Omental fat pad (tissue), 4 donors: ENCODE measurements around the gene FN3K. TPM values are rescaled to one million over a fixed set of nuclear protein-coding genes. Genes with fewer than 3 reads are reported as not detected.

Experiments used
- ATAC-seq: fragments of 150-250 bp; one replicate; pipeline ENCODE4 v1.9.1; 2016; ENCODE audit warnings: mild to moderate bottlenecking, moderate library complexity; ENCODE audit not compliant: low FRiP score
- DNase-seq: peaks from one replicate; pipeline ENCODE4 v3.0.0-alpha.2; 2019; ENCODE audit warnings: low spot score
- total RNA-seq, 4 donors: library from RNA; depleted of rRNA; stranded (reverse); fragments of >200 nt; gene quantifications; one replicate each; pipeline ENCODE4 v1.1.0, GENCODE V29; 2016
- TF ChIP-seq, protein P1 (sequence below), 3 donors: fragments of 450-650 bp; IDR thresholded peaks; one replicate each; pipeline ENCODE4 v1.5.1; 2016 to 2017; ENCODE audit warnings: antibody characterized with exemption in 3 of 3, mild to moderate bottlenecking in 3 of 3, moderate library complexity in 2 of 3

The FN3K gene
- 10 to 100 TPM in 1 of 4 donors, 1 to 10 TPM in 3; 2.8 to 13.0 (median 7.5) TPM for total RNA-seq

DNA sequence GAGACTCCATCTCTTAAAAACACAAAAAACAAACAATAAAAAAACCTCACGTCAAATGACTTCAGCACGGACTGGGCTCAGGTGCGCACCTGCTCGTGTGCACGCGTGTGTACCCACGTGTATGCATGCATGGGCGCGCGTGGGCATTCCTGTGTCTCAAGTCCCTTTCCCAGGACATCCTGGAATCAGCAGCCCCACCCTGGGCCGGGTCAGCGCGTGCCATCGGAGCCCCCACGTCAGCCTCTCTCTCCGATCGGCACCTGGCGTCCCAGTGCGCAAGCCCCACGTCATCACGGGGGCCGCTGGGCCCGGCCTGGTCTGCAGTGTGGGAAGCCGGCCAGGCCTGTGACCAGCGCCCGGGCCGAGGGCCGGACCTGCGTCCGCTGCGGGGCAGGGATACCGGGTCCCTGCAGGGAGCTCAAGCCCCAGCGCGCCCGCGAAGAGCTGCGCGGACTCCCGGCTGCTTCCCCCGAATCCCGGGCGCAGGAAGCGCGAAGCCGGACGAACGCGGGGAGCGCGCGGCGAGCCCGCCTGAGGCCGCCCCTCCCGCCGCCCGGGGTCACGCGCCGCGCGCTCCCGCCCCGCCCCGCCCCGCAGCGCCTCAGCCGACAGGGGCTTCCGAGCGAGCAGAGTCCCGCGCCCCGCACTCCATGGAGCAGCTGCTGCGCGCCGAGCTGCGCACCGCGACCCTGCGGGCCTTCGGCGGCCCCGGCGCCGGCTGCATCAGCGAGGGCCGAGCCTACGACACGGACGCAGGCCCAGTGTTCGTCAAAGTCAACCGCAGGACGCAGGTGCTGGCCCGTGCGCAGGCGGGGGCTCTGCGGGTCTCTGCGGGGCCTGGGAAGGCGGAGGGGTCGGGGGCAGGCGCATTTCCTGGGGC, at the start of gene FN3K:
Gene FN3K, plus strand, starts transcription at position 629 of the 880 bp plus-strand sequence. Its CDS starts 22 bp downstream, at position 651.
- ATAC-seq (peak; percentile 77), DNase-seq (no peak)
- TF ChIP-seq, protein P1, sequence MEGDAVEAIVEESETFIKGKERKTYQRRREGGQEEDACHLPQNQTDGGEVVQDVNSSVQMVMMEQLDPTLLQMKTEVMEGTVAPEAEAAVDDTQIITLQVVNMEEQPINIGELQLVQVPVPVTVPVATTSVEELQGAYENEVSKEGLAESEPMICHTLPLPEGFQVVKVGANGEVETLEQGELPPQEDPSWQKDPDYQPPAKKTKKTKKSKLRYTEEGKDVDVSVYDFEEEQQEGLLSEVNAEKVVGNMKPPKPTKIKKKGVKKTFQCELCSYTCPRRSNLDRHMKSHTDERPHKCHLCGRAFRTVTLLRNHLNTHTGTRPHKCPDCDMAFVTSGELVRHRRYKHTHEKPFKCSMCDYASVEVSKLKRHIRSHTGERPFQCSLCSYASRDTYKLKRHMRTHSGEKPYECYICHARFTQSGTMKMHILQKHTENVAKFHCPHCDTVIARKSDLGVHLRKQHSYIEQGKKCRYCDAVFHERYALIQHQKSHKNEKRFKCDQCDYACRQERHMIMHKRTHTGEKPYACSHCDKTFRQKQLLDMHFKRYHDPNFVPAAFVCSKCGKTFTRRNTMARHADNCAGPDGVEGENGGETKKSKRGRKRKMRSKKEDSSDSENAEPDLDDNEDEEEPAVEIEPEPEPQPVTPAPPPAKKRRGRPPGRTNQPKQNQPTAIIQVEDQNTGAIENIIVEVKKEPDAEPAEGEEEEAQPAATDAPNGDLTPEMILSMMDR (IDR thresholded peaks at IDR 0.05) = no peak

DNA sequence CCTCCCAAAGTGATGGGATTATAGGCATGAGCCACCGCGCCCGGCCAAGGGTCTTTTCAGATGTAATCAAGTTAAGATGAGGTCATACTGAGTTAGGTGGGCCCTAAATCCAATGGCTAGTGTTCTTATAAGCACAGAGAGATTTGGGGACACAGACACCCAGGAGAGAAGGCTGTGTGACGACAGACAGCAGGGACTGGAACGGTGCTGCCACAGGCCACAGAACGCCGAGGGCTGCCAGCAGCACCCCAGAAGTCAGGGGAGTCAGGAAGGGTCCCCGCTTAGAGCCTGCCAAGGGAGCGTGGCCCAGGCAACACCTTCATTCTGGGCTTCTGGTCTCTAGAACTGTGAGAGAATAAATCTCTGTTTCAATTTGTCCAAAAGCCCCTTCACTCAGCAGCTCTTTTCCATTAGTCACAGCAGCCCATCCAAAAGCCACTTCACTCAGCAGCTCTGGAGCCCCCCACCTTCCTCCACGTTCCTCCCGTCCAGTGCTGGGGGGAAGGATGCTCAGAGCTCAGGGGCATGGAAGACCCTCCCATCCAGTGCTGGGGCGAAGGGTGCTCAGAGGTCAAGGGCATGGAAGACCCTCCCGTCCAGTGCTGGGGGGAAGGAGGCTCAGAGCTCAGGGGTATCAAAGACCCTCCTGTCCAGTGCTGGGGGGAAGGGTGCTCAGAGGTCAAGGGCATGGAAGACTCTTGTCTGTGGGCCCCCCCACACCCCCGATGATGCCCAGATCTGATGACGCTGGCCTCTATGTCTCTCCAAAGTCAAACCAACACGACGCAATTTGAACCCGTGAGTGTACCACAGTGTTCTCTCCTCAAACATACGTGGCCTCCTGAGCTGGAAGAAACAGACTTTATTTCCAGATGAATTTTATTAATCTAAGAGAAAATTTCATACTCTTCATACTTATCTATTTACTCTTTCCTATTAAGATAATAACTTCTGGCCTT, 48.8 kb upstream of the FN3K start:
- TF ChIP-seq, protein P1 (IDR thresholded peaks at IDR 0.05) = no peak
- ATAC-seq (peak; percentile 41), DNase-seq (no peak)

DNA sequence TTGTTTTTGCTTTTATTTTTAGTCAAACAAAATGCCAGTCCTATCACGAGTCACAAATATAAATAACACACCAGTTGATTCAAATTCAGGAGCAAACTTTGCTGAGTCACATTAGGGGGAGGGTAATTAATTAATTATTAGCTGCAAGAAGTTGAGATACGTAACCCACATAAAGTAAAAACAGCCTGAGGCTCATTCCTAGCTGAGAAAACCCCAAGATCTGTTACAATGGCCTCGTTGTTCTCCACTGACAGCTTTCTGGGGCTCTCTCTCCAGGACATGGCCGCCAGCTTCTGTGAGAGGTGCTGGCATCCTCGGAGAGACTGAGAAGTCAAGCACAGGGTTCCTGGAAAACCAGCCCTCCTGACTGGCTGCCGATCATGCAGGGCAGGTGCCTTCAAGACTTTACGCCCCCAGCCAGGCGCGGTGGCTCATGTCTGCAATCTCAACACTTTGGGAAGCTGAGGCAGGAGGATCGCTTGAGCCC, 48.0 kb upstream of the FN3K start:
- TF ChIP-seq, protein P1 (IDR thresholded peaks at IDR 0.05) = no peak
- no peak for ATAC-seq
- no peak for DNase-seq

DNA sequence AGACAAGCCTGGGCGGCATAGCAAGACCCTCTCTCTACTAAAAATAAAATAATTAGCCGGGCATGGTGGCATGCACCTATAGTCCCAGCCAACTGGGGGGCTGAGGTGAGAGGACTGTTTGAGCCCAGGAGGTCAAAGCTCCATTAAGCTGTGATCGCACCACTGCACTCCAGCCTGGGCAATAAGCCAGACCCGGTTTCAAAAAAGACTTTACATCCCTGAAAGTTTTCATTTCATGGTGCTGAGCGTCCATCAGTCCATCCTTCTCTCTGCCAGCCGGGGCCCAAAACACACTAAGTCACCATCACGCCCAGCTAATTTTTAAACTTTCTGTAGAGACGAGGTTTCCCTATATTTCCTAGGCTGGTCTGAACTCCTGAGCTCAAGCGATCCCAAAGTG, 47.5 kb upstream of the FN3K start:
- DNase-seq (no peak), ATAC-seq (no peak)
- TF ChIP-seq, protein P1 (IDR thresholded peaks at IDR 0.05) = no peak

DNA sequence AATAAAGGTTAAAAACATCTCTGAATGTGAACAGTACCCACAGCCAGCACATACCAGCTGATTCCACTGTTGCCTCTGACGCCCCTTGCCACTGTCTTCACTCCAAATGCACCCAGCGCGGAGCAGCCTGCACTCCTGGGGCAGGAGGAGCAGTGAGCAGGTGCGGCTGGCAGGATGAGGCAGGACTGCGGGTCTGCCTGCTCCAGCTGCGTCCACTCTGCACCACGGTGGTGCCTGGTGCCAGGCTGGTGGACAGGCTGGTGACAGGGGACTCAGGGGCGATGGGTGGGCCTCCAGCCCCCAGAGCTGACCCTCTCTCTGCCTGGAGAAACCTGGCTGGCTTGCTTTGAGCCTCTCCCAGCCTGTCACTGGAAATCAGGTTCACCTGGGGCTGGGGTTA, 46.3 kb upstream of the FN3K start:
- ATAC-seq = no peak
- TF ChIP-seq, protein P1 (IDR thresholded peaks at IDR 0.05) = no peak
- DNase-seq = no peak

DNA sequence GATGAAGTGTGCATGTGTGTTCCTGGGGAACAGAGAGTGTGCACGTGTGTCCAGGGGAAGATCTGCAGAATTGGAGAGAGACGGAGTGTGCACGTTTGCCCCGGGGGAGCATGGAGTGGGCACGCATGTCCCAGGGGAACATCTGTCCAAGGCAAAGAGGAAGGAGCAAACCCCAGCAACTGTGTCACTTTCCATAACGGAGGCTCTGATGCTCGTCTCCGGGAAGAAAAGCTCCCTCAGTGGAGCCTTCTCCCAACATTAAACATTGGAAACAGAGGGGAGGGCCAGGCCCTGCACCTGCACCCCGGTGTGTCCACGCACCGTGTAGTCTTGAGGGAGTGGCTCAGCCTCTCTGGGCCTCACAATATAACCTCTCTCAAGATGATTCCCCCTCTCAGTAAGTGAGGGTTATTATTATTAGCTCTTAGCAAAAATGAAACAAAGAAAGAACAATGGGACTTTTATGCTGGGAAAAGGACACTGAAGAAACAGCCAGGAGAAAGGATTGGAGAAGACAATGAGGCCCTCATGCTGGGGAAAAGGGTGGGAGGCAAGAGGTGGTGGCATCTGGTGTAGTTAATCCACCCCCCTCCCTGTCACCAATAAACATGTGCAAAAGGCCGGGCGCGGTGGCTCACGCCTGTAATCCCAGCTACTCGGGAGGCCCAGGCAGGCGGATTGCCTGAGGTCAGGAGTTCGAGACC, 44.5 kb upstream of the FN3K start:
- ATAC-seq (no peak), DNase-seq (no peak)
- TF ChIP-seq, protein P1 (IDR thresholded peaks at IDR 0.05) = no peak
